K562 (cell line): Measurements from ENCODE around the gene PPP2R5A. TPM values are rescaled to one million over a fixed set of nuclear protein-coding genes. Genes with fewer than 3 reads are reported as not detected.

ENCODE experiments used
- ARID1B ChIP-seq: fragments of 450-650 bp; IDR thresholded peaks from 2 replicates; pipeline ENCODE4 v1.6.1; 2016; ENCODE audit warnings: antibody characterized with exemption, mild to moderate bottlenecking, inconsistent platforms
- DPF2 ChIP-seq: fragments of 450-650 bp; IDR thresholded peaks from 2 replicates; pipeline ENCODE4 v1.6.1; 2016
- HMG20B ChIP-seq: fragments of 250-450 bp; sonication (Bioruptor Pico); IDR thresholded peaks from 2 replicates; pipeline ENCODE4 v1.5.0; 2021; ENCODE audit warnings: mild to moderate bottlenecking
- KDM2B ChIP-seq: fragments of 250-450 bp; sonication (Bioruptor Pico); IDR thresholded peaks from 2 replicates; pipeline ENCODE4 v1.8.0; 2021; ENCODE audit warnings: mild to moderate bottlenecking, moderate library complexity
- MED1 ChIP-seq: sonication (generic); formaldehyde crosslinking; IDR thresholded peaks from 2 replicates; pipeline ENCODE4 v1.8.1; 2023; ENCODE audit warnings: missing genetic modification reagents, borderline replicate concordance
- NCOA2 ChIP-seq, 2 experiments: fragments of 450-650 bp; IDR thresholded peaks; 2 replicates each; pipeline ENCODE4 v1.6.1; 2018; ENCODE audit warnings: mild to moderate bottlenecking in 2 of 2, moderate library complexity in 1 of 2; ENCODE audit not compliant: partially characterized antibody in 2 of 2
- POLR2AphosphoS2 ChIP-seq: IDR thresholded peaks from 2 replicates; pipeline ENCODE4 v1.6.1; 2012; ENCODE audit warnings: low read length, improper control_type of control experiment
- SUPT5H ChIP-seq: fragments of 450-650 bp; IDR thresholded peaks from 2 replicates; pipeline ENCODE4 v1.6.1; 2016
- TAL1 ChIP-seq: fragments of 450-650 bp; IDR thresholded peaks from 2 replicates; pipeline ENCODE4 v1.6.1; 2016; ENCODE audit warnings: mild to moderate bottlenecking
- XRCC4 ChIP-seq: IDR thresholded peaks from one replicate; pipeline ENCODE4 v1.6.1; 2011; ENCODE audit not compliant: insufficient read depth, insufficient read length; ENCODE audit errors: extremely low read depth
- ZNF175 ChIP-seq: fragments of 200-800 bp; sonication (Bioruptor generic); IDR thresholded peaks from 2 replicates; pipeline ENCODE4 v1.6.1; 2016; ENCODE audit warnings: low read depth, mild to moderate bottlenecking, missing genetic modification characterization, missing compliant biosample characterization
- ZNF184 ChIP-seq: sonication (generic); formaldehyde crosslinking; IDR thresholded peaks from 2 replicates; pipeline ENCODE4 v1.5.0; 2020; ENCODE audit warnings: missing genetic modification reagents
- polyA plus RNA-seq, 8 experiments: library from polyadenylated mRNA; depleted of rRNA in 4 of 8; stranded (reverse) in 5 of 8; unstranded in 3 of 8; fragments of >200 nt; fragmentation: Nextera tagmentation in 2 of 8; fragmentation: Illumina TruSeq in 1 of 8; extraction: Ambion mirVana in 2 of 8; extraction: Trizol in 1 of 8; gene quantifications; 2 replicates each; pipeline versions ENCODE4 v1.2.1 to v1.2.3, GENCODE V29; 2011 to 2014; ENCODE audit warnings: inconsistent platforms in 1 of 8, missing spikeins in 1 of 8
- total RNA-seq, 7 experiments: library from RNA; depleted of rRNA in 6 of 7; stranded (reverse); fragments of >200 nt in 6 of 7; fragmentation: Illumina TruSeq in 2 of 7; extraction: Trizol in 2 of 7; gene quantifications; 2 replicates each; pipeline versions ENCODE4 v1.2.1 to v1.2.3, GENCODE V29; 2011 to 2021; ENCODE audit warnings: low replicate concordance in 1 of 7
- TF ChIP-seq, protein P1 (sequence below): fragments of 450-650 bp; IDR thresholded peaks from 2 replicates; pipeline ENCODE4 v1.6.1; 2016; ENCODE audit warnings: mild to moderate bottlenecking, moderate library complexity
- TF ChIP-seq, protein P2 (sequence below): fragments of 450-650 bp; IDR thresholded peaks from 2 replicates; pipeline ENCODE4 v1.6.1; 2016; ENCODE audit warnings: borderline replicate concordance
- TF ChIP-seq, protein P3 (sequence below): sonication (generic); IDR thresholded peaks from 2 replicates; pipeline ENCODE4 v1.6.1; 2016

PPP2R5A gene
- total and polyA plus RNA-seq, 9 of the 15 experiments (the other 6 are each of a cell fraction or from before 2014, with no cell fraction given): 26.9 to 106 (median 64.3) TPM

DNA sequence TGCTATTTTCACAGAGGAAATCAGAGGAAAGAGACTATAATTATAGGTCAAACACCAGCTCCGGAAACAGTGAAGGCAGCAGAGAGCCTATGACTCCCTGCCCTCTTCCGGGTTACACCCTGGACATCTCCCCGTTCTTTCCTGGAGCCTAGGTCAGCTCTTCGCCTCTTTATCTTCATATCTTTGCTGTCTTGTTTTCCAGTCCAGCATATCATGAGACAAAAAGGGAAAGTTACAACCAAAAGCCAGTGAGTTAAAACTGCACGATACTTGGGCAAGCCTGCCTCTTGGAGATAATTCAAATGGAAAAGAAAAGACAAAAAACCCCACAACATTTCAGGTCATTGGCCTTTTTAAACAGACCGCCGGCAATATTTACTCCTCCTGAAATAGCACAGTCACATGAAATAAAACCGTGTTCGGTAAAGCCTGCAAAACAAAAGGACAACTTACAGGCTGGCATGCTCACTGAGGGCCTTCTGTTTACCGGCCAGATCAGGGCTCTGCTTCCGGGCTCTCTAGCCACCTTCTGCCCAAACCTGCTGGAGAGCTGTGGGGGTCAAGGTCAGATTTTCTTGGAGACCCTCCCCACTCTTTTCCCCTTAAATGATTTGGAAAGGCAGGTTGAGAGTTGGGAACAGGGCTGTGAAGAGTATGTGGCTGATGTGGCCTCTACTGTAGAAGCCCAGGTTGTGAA lies 42.8 kb upstream of the PPP2R5A start (continued):
- peak; percentile 40; the same call in 1 of the 2 replicates for TF ChIP-seq POLR2AphosphoS2
- TF ChIP-seq TAL1: peak; percentile 46; the same call in 1 of the 2 replicates
- TF ChIP-seq, protein P1, sequence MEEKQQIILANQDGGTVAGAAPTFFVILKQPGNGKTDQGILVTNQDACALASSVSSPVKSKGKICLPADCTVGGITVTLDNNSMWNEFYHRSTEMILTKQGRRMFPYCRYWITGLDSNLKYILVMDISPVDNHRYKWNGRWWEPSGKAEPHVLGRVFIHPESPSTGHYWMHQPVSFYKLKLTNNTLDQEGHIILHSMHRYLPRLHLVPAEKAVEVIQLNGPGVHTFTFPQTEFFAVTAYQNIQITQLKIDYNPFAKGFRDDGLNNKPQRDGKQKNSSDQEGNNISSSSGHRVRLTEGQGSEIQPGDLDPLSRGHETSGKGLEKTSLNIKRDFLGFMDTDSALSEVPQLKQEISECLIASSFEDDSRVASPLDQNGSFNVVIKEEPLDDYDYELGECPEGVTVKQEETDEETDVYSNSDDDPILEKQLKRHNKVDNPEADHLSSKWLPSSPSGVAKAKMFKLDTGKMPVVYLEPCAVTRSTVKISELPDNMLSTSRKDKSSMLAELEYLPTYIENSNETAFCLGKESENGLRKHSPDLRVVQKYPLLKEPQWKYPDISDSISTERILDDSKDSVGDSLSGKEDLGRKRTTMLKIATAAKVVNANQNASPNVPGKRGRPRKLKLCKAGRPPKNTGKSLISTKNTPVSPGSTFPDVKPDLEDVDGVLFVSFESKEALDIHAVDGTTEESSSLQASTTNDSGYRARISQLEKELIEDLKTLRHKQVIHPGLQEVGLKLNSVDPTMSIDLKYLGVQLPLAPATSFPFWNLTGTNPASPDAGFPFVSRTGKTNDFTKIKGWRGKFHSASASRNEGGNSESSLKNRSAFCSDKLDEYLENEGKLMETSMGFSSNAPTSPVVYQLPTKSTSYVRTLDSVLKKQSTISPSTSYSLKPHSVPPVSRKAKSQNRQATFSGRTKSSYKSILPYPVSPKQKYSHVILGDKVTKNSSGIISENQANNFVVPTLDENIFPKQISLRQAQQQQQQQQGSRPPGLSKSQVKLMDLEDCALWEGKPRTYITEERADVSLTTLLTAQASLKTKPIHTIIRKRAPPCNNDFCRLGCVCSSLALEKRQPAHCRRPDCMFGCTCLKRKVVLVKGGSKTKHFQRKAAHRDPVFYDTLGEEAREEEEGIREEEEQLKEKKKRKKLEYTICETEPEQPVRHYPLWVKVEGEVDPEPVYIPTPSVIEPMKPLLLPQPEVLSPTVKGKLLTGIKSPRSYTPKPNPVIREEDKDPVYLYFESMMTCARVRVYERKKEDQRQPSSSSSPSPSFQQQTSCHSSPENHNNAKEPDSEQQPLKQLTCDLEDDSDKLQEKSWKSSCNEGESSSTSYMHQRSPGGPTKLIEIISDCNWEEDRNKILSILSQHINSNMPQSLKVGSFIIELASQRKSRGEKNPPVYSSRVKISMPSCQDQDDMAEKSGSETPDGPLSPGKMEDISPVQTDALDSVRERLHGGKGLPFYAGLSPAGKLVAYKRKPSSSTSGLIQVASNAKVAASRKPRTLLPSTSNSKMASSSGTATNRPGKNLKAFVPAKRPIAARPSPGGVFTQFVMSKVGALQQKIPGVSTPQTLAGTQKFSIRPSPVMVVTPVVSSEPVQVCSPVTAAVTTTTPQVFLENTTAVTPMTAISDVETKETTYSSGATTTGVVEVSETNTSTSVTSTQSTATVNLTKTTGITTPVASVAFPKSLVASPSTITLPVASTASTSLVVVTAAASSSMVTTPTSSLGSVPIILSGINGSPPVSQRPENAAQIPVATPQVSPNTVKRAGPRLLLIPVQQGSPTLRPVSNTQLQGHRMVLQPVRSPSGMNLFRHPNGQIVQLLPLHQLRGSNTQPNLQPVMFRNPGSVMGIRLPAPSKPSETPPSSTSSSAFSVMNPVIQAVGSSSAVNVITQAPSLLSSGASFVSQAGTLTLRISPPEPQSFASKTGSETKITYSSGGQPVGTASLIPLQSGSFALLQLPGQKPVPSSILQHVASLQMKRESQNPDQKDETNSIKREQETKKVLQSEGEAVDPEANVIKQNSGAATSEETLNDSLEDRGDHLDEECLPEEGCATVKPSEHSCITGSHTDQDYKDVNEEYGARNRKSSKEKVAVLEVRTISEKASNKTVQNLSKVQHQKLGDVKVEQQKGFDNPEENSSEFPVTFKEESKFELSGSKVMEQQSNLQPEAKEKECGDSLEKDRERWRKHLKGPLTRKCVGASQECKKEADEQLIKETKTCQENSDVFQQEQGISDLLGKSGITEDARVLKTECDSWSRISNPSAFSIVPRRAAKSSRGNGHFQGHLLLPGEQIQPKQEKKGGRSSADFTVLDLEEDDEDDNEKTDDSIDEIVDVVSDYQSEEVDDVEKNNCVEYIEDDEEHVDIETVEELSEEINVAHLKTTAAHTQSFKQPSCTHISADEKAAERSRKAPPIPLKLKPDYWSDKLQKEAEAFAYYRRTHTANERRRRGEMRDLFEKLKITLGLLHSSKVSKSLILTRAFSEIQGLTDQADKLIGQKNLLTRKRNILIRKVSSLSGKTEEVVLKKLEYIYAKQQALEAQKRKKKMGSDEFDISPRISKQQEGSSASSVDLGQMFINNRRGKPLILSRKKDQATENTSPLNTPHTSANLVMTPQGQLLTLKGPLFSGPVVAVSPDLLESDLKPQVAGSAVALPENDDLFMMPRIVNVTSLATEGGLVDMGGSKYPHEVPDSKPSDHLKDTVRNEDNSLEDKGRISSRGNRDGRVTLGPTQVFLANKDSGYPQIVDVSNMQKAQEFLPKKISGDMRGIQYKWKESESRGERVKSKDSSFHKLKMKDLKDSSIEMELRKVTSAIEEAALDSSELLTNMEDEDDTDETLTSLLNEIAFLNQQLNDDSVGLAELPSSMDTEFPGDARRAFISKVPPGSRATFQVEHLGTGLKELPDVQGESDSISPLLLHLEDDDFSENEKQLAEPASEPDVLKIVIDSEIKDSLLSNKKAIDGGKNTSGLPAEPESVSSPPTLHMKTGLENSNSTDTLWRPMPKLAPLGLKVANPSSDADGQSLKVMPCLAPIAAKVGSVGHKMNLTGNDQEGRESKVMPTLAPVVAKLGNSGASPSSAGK: peak; percentile 63
- no peak for TF ChIP-seq HMG20B (CRISPR knock-in tag)
- peak; percentile 38; the same call in 1 of the 2 replicates for TF ChIP-seq SUPT5H
- TF ChIP-seq, protein P2, sequence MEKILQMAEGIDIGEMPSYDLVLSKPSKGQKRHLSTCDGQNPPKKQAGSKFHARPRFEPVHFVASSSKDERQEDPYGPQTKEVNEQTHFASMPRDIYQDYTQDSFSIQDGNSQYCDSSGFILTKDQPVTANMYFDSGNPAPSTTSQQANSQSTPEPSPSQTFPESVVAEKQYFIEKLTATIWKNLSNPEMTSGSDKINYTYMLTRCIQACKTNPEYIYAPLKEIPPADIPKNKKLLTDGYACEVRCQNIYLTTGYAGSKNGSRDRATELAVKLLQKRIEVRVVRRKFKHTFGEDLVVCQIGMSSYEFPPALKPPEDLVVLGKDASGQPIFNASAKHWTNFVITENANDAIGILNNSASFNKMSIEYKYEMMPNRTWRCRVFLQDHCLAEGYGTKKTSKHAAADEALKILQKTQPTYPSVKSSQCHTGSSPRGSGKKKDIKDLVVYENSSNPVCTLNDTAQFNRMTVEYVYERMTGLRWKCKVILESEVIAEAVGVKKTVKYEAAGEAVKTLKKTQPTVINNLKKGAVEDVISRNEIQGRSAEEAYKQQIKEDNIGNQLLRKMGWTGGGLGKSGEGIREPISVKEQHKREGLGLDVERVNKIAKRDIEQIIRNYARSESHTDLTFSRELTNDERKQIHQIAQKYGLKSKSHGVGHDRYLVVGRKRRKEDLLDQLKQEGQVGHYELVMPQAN: no peak
- TF ChIP-seq, protein P3, sequence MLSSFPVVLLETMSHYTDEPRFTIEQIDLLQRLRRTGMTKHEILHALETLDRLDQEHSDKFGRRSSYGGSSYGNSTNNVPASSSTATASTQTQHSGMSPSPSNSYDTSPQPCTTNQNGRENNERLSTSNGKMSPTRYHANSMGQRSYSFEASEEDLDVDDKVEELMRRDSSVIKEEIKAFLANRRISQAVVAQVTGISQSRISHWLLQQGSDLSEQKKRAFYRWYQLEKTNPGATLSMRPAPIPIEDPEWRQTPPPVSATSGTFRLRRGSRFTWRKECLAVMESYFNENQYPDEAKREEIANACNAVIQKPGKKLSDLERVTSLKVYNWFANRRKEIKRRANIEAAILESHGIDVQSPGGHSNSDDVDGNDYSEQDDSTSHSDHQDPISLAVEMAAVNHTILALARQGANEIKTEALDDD: peak; percentile 70
- TF ChIP-seq XRCC4: no peak
- TF ChIP-seq NCOA2 (IDR thresholded peaks at IDR 0.05; ENCODE audit: partially characterized antibody in 2 of 2): no peak
- peak; percentile 96 for TF ChIP-seq ZNF175 (CRISPR knock-in tag)
- TF ChIP-seq KDM2B (CRISPR knock-in tag): no peak
- no peak for TF ChIP-seq ZNF184
- TF ChIP-seq DPF2: peak; percentile 84
- no peak for TF ChIP-seq MED1 (CRISPR knock-in tag)
- peak; percentile 85 for TF ChIP-seq ARID1B
